ENCODE data around the gene CYBA.
"Not testable (repeated sequence)": the region's sequence is repeated elsewhere in the genome, so short reads cannot be mapped to it uniquely, and the experiment has no call there.

Gene CYBA

GRCh38 chr16:88686062-88686438 lies 35.2 kb upstream of the CYBA start:
- peak; percentile 42 for DNase-seq (ENCODE audit: low spot score)

GRCh38 chr16:88685156-88686061 lies 34.6 kb upstream of the CYBA start:
- no peak for DNase-seq (ENCODE audit: low spot score)

- DNase-seq (ENCODE audit: low spot score), result no peak
Observed at GRCh38 chr16:88684569-88685155, 33.8 kb upstream of the CYBA start.

GRCh38 chr16:88681709-88682451 lies 31.0 kb upstream of the CYBA start:
- DNase-seq (ENCODE audit: low spot score), result no peak

GRCh38 chr16:88681084-88681680 lies 30.3 kb upstream of the CYBA start:
- DNase-seq (ENCODE audit: low spot score), result no peak

- DNase-seq (ENCODE audit: low spot score), result no peak
Observed at GRCh38 chr16:88680554-88681083, 29.8 kb upstream of the CYBA start.

GRCh38 chr16:88678224-88678979 lies 27.5 kb upstream of the CYBA start:
- DNase-seq (ENCODE audit: low spot score), result no peak

- no peak for DNase-seq (ENCODE audit: low spot score)
Observed at GRCh38 chr16:88677721-88678120, 26.9 kb upstream of the CYBA start.

GRCh38 chr16:88676502-88677242 lies 25.8 kb upstream of the CYBA start:
- DNase-seq (ENCODE audit: low spot score), result no peak

- DNase-seq (ENCODE audit: low spot score), result no peak
Observed at GRCh38 chr16:88673716-88674379, 23.0 kb upstream of the CYBA start.

- DNase-seq (ENCODE audit: low spot score), result no peak
Observed at GRCh38 chr16:88672776-88673175, 21.9 kb upstream of the CYBA start.

- DNase-seq (ENCODE audit: low spot score), result no peak
Observed at GRCh38 chr16:88671806-88672205, 21.0 kb upstream of the CYBA start.

GRCh38 chr16:88669980-88670379 lies 19.1 kb upstream of the CYBA start:
- DNase-seq (ENCODE audit: low spot score), result no peak

- not testable (repeated sequence) for DNase-seq (ENCODE audit: low spot score)
Observed at GRCh38 chr16:88669493-88669892, 18.6 kb upstream of the CYBA start.

- DNase-seq (ENCODE audit: low spot score), result no peak
Observed at GRCh38 chr16:88667461-88667860, 16.6 kb upstream of the CYBA start.

- DNase-seq (ENCODE audit: low spot score), result no peak
Observed at GRCh38 chr16:88665570-88665969, 14.7 kb upstream of the CYBA start.

- DNase-seq (ENCODE audit: low spot score), result no peak
Observed at GRCh38 chr16:88665148-88665547, 14.3 kb upstream of the CYBA start.

GRCh38 chr16:88662843-88663606 lies 12.2 kb upstream of the CYBA start, which contains the start of gene MVD:
MVD (minus strand) TSS chr16:88663091; CDS start chr16:88663080, 11 bp downstream.
- peak; percentile 98 for DNase-seq (ENCODE audit: low spot score)

GRCh38 chr16:88662222-88662842 lies 11.5 kb upstream of the CYBA start:
- no peak for DNase-seq (ENCODE audit: low spot score)
